GM19023 (cell line): ENCODE results near the gene BTBD17.

Experiments
- ATAC-seq: cut with Tn5 transposase; IDR thresholded peaks from one replicate; pipeline ENCODE4 v1.9.1; 2021; ENCODE audit warnings: mild to moderate bottlenecking, moderate library complexity; ENCODE audit not compliant: unreplicated experiment

BTBD17 gene

GRCh38 chr17:74337834-74338500, 23.7 kb downstream of the BTBD17 start:
- no peak for ATAC-seq

DNA sequence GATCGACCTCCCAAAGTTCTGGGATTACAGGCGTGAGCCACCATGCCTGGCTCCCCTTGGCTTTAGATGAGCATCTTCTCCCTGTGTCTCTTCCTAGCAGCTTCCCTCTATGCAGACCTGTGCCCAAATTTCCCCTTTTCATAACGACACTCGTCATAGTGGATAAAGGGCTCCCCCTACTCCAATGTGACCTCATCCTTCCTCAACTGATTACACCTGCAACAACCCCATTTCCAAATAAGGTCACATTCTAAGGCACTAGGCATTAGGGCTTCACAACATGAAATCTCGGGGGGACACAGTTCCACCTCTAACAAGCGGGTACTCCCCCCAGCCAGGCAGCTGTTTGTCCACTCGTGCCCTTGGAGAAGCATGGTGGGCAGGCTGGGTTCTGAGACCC, 25.4 kb downstream of the BTBD17 start:
- no peak for ATAC-seq

DNA sequence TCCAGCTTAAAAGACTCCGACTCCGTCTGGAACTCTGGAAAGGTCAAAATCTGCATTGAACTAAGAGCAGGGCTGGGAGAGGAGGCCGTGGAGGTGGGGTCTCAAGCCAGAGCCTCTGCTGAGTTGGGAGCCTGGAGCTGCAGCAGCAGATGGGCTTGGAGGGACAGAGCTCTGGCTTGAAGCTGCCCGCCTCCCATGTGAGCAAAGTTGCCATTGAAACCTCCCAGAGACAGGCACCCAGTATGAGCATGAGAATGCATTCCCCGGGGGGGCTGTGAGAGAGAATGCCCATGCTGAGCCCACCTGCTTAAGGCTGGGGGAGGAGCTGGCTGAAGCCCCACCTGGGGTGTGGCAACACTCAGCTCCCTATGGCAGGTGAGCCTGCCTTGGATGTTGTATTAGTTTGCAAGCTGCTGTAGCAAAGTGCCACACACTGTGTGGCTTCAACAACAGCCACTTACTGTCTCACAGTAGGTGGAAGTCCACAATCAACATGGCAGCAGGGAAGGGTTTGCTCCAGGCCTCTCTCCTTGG, 26.1 kb downstream of the BTBD17 start:
- no peak for ATAC-seq

DNA sequence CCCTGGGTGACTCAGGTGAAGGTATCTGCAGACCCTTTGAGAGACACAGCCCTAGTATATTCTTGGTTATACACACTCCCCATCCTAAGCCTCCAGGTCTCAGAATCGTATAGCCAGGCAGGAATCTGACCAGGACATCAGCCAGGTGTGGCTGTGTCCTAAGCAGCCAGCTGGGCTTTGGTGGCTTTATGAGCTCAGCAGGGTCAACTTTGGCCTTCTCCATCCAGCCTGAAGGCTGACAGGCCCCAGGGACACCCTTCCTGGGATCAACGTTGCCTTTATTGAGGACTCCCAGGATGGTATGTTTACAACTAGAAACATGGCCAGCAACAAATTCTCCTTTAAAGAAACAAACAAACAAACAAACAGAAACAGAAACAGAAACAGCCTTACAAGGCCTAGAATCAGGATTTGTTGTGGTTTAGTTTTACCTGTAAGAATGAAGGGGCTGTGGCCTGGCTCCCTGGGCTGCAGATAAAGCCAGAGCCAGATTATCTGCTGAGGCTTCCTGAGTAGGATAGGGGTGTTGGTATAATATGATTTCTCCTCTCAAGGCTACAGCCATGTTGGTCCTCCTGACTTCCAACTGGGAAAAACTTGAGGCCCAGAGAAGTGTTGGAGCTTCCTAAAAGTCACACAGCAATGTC, 27.2 kb downstream of the BTBD17 start:
- ATAC-seq, result no peak

GRCh38 chr17:74332763-74333283, 28.8 kb downstream of the BTBD17 start:
- no peak for ATAC-seq

DNA sequence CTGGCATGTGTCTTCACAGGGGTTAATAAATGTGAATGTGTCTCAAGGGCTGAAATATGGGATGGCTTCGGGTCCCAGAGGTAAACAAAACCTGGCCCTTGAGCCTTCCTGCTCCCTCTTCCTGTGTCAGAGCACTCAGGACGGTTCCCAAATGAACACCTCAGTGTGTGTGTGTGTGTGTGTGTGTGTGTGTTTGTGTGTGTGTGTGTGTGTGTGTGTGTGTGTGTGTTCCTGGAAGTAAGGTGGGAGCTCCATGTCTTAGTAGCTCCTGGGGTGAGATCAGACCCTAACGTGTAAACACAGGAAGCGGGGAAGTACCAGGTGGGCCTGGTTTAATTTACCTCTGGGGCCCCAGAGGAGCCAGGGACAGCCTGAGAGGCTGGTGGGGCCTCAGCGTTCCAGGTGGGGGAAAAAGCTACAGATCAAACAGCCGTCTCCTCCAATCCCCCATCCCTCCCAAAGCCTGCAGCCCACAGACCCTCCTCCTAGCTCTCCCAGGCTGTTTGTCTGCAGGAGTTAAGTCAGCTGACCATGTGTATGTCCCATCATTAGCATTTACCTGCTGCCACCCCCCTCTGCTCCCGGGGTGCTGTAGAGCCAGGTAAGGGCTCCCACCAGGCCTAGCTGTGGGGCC, 29.5 kb downstream of the BTBD17 start:
- ATAC-seq, result no peak

GRCh38 chr17:74330446-74330845, 31.2 kb downstream of the BTBD17 start:
- no peak for ATAC-seq

GRCh38 chr17:74329378-74329777, 32.3 kb downstream of the BTBD17 start:
- no peak for ATAC-seq

DNA sequence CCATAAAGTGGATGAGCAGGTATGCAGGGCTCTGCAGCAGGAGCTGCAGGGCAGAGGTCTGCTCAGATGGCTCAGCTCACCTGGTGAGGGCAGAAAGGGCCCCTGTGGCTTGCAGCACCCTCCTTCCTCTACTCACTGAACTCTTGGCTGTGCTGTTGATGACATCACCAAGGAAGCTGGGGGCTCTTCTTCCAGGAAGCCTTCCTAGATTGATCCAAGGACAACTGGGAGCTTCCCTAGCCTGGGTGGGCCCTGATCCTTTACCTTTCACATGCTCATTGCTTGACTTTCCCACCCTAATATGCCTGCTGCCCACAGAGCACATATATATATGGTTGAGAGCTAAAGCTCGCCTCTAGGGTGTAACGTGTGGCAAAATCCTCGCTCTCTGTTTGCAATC, 33.2 kb downstream of the BTBD17 start:
- ATAC-seq, result no peak

DNA sequence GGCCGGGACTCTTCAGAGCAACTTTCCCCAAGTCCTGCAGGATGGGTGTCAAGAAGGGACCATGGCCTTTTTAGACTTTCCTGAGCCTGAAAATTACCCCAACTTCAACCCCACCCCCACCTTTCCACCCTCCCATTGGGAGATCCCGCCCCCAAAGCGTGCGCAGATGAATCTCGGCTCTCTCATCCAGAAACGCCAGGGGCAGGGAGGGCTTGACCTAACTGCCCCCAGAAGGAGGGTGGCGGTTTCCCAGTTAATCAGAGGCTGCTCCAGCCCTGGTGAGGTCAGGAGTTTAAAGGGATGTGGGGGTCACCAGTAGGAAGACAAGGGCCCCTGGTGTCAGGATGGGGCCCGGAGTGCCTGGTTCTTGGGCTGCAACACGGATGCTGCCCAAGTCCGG, 35.2 kb downstream of the BTBD17 start:
- ATAC-seq, result no peak

DNA sequence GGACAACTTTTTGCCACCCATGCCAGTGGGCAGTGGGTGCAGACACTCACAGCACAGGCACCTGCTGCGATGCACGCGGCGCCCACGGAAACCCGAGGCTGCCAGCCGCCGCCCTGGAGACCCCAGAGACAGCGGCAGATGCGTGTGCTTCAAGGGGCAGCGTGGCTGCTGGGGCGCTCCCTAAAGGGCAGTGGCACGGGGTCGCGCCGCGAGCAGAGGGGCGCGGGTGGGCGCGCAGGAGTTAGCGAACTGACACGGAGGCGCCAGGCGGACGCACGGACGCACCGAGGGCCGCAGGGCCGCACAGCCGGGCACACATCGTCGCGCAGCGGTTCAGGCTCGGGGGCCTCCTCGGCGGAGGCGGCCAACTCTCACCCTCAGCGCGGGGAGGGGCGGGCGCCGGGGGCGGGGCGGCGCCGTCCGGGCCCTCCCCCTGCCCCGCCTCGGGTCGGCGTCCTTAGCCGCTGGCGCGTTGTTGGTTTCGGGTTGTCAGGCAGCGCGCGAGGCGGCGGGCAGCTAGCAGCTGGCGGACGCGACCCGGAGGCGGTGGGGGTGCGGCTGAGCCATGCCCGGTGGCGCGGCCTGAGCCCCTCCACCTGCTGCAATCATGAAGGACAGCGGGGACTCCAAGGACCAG, 35.8 kb downstream of the BTBD17 start, which contains the start of gene KIF19:
KIF19 (plus strand) TSS at position 484 of the 637 bp plus-strand sequence; CDS start at position 608, 124 bp downstream.
- no peak for ATAC-seq

- ATAC-seq, result no peak
Measured at GRCh38 chr17:74325376-74325742, 36.3 kb downstream of the BTBD17 start.

- no peak for ATAC-seq
Measured at GRCh38 chr17:74324521-74324920, 37.1 kb downstream of the BTBD17 start.

GRCh38 chr17:74318391-74318790, 43.3 kb downstream of the BTBD17 start:
- no peak for ATAC-seq

- no peak for ATAC-seq
Measured at GRCh38 chr17:74317071-74317470, 44.6 kb downstream of the BTBD17 start.

DNA sequence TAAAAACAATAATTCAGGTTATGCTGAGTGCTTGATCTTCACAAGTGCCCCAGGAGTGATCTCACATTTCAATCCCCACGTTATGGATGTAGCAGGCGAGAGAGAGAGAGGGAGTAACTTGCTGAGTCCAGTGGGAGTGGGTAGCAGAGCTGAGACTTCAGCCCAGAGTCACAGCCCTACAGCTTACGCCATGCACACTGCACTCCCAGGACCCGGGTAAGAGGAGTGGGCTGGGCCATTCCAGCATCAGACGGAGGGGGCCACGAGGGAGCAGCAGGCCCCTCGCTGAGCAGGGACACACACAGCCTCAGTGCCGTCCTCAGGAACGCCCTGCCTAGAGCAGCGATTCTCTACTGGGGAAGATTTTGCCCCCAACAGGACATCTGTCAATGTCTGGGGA, 45.4 kb downstream of the BTBD17 start:
- ATAC-seq, result no peak

DNA sequence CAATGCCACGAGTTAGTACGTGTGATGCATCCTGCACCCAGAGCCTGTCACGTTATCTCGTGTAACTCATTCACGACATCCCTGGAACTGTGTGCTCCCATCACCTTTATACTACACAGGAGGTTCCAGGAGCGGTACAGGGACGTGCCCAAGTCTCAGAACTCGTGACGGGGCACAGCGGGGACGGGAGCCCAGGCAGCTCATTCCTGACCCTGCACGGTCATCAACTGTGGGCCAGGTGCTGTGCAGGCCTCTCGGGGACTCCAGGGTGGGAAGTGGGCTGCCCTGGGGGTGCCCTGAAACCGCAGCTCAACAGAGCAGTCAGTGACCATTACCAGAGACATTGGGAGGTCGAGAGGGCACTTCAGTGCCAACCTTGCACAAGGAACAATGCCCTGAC, 46.8 kb downstream of the BTBD17 start:
- ATAC-seq, result no peak

DNA sequence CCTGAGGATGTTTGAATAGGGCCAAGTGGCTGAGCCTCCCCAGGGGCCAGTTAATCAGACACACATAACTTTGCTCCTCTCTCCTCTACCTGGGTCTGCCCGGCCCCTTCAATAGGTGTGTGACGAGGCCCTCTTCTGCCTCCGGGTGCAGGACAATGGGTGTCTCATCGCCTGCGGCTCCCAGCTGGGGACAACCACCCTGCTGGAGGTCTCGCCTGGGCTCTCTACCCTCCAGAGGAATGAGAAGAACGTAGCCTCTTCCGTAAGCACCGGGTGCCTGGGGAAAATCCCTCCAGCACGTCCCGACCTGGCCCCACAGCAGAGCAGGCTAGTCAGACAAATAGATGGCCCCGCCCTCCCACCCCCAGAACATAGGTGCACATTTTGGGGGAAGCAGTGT, 51.8 kb downstream of the BTBD17 start:
- no peak for ATAC-seq

DNA sequence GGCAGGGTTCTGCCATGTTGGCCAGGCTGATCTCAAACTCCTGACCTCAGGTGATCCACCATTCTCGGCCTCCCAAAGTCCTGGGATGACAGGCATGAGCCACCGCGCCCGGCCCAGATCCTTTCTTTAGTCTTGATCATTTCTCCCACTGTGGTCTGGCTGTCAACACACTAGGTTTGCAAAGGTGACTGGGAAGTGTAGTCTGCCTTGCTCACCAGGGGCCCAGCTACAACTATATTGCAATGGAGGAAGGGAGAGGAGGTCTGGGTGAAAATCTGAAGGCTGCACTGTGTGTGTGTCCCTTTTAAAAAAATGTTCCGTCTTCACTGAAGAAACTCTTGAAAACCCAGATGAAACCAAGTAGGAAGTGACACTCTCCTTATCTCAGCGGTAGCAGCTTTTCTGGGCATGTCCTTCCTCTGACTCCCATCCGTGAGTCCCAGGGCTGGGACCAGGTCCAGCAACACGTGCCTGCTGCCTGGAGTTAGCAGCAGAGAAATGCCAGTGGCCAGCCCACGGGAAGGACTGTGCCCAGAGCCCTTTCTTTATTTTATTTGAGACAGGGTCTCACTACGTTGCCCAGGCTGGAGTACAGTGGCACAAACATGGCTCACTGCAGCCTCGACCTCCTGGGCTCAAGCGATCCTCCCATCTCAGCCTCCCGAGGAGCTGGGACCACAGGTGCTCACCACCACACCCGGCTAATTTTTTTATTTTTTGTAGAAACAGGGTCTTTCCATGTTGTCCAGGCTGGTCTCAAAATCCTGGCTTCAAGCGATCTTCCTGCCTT, 53.5 kb downstream of the BTBD17 start:
- ATAC-seq, result no peak
